Measurements from ENCODE around the gene TFDP2. TPM values are rescaled to one million over a fixed set of nuclear protein-coding genes. Genes with fewer than 3 reads are reported as not detected.

TFDP2 gene
- total RNA-seq, 4 donors from 2014 or later: 41.9 to 134 (median 47.3) TPM

GRCh38 chr3:142129516-142130171 lies 19.7 kb downstream of the TFDP2 start:
- TF ChIP-seq POLR2AphosphoS5 (IDR thresholded peaks at IDR 0.05) (no peak), CTCF (IDR thresholded peaks at IDR 0.05) (peak in 1 of 3 experiments; percentile 20), EP300 (IDR thresholded peaks at IDR 0.05) (no peak), POLR2A (IDR thresholded peaks at IDR 0.05; ENCODE audit: low read depth) (no peak)
- intact Hi-C loops (cut with DNase I): loop anchor here (10.0 kb wide), 1 partner anchor 165 kb away; no protein-coding TSS in a partner anchor
- DNase-seq (ENCODE audit: extremely low spot score): no peak
- Histone ChIP-seq H3K4me1 (peaks cover 0 to 3% (median 0%) of the 10 kb centered on the region in 4 donors), H3K4me3 (no peak overlapping the region), H3K9me3 (no peaks in the 10 kb centered on the region), H3K27ac (replicated peaks in 1 of 4) (no peak overlapping the region), H3K36me3 (no peaks in the 10 kb centered on the region), H3K27me3 (no peaks in the 10 kb centered on the region)
- 96% methylated on average over 2 of the region's 2 CpGs for WGBS

GRCh38 chr3:142127941-142128658 lies 21.2 kb downstream of the TFDP2 start:
- no peak overlapping the region for H3K4me3 ChIP-seq
- intact Hi-C loops (cut with DNase I): loop anchor here (2.0 to 10.0 kb wide), 2 partner anchors 153 to 163 kb away; no protein-coding TSS in a partner anchor
- H3K27me3 ChIP-seq: no peaks in the 10 kb centered on the region
- WGBS: 87% methylated on average over 8 of the region's 8 CpGs
- TF ChIP-seq CTCF (IDR thresholded peaks at IDR 0.05): no peak
- no peak for TF ChIP-seq POLR2AphosphoS5 (IDR thresholded peaks at IDR 0.05)
- TF ChIP-seq EP300 (IDR thresholded peaks at IDR 0.05): no peak
- no peak for TF ChIP-seq POLR2A (IDR thresholded peaks at IDR 0.05; ENCODE audit: low read depth)
- no peak overlapping the region for H3K27ac ChIP-seq (replicated peaks in 1 of 4)
- no peaks in the 10 kb centered on the region for H3K36me3 ChIP-seq
- H3K9me3 ChIP-seq: no peaks in the 10 kb centered on the region
- DNase-seq (ENCODE audit: extremely low spot score): no peak
- peaks cover 0 to 3% (median 0%) of the 10 kb centered on the region in 4 donors for H3K4me1 ChIP-seq

GRCh38 chr3:142124243-142124642 lies 25.1 kb downstream of the TFDP2 start:
- 85% methylated on average over 2 of the region's 2 CpGs for WGBS

GRCh38 chr3:142120707-142121106 lies 28.6 kb downstream of the TFDP2 start:
- intact Hi-C loops (cut with DNase I): loop anchor here (10.0 kb wide), 1 partner anchor 156 kb away; no protein-coding TSS in a partner anchor
- no peak for DNase-seq (ENCODE audit: extremely low spot score)
- TF ChIP-seq EP300 (IDR thresholded peaks at IDR 0.05) (no peak), POLR2A (IDR thresholded peaks at IDR 0.05; ENCODE audit: low read depth) (no peak), POLR2AphosphoS5 (IDR thresholded peaks at IDR 0.05) (no peak), CTCF (IDR thresholded peaks at IDR 0.05) (no peak)
- Histone ChIP-seq H3K36me3 (no peaks in the 10 kb centered on the region), H3K4me1 (peaks cover 0 to 10% (median 9%) of the 10 kb centered on the region in 4 donors), H3K4me3 (no peak overlapping the region), H3K27me3 (no peaks in the 10 kb centered on the region), H3K9me3 (no peaks in the 10 kb centered on the region), H3K27ac (replicated peaks in 1 of 4) (no peak overlapping the region)
- WGBS: 29% methylated on average over 3 of the region's 3 CpGs

More at GRCh38 chr3:142124243-142124642, 25.1 kb downstream of the TFDP2 start:
- H3K4me1 ChIP-seq: peaks cover 0 to 13% (median 7%) of the 10 kb centered on the region in 4 donors
- no peak overlapping the region for H3K27ac ChIP-seq (replicated peaks in 1 of 4)
- no peak overlapping the region for H3K4me3 ChIP-seq
- H3K36me3 ChIP-seq: no peaks in the 10 kb centered on the region
- intact Hi-C loops (cut with DNase I): loop anchor here (10.0 kb wide), 1 partner anchor 159 kb away; no protein-coding TSS in a partner anchor
- no peak for TF ChIP-seq CTCF (IDR thresholded peaks at IDR 0.05)
- no peak for TF ChIP-seq POLR2A (IDR thresholded peaks at IDR 0.05; ENCODE audit: low read depth)
- TF ChIP-seq POLR2AphosphoS5 (IDR thresholded peaks at IDR 0.05): no peak
- TF ChIP-seq EP300 (IDR thresholded peaks at IDR 0.05): no peak
- no peak for DNase-seq (ENCODE audit: extremely low spot score)
- no peaks in the 10 kb centered on the region for H3K27me3 ChIP-seq
- no peaks in the 10 kb centered on the region for H3K9me3 ChIP-seq

All from esophagus muscularis mucosa (tissue), 4 donors.